Lower leg skin (tissue), 4 donors: ENCODE results near the gene PRKAR1B. TPM values are rescaled to one million over a fixed set of nuclear protein-coding genes. Genes with fewer than 3 reads are reported as not detected.

Experiments used
- DNase-seq, 2 donors: peaks; one replicate each; pipeline ENCODE4 v3.0.0-alpha.2; 2019; ENCODE audit warnings: low spot score in 2 of 2
- H3K4me3 ChIP-seq: fragments of 200-600 bp; sonication (generic); 2 replicates; pipeline ENCODE4 v1.5.1; 2017; ENCODE audit warnings: mild to moderate bottlenecking, low read depth; ENCODE audit not compliant: poor library complexity, severe bottlenecking
- POLR2A ChIP-seq, 2 donors: fragments of 450-650 bp; IDR thresholded peaks; one replicate each; pipeline ENCODE4 v1.6.1; 2016 to 2017; ENCODE audit warnings: antibody characterized with exemption in 2 of 2, mild to moderate bottlenecking in 1 of 2, moderate library complexity in 1 of 2
- WGBS, 2 donors: methylation state at CpG; one replicate each; pipeline ENCODE4 v1.1.5; 2018; 5-methylcytosine and 5-hydroxymethylcytosine counted together
- intact Hi-C: fragments of 100-400 bp; cut with DNase I; formaldehyde crosslinking; loops from one replicate; pipeline ENCODE4 v1.15.0; 2023; ENCODE audit warnings: low total_unique reads
- total RNA-seq, 4 donors: library from RNA; depleted of rRNA; stranded (reverse); fragments of >200 nt; gene quantifications; one replicate each; pipeline ENCODE4 v1.1.0, GENCODE V29; 2016
- TF ChIP-seq, protein P1 (sequence below), 3 donors: fragments of 450-650 bp; IDR thresholded peaks; one replicate each; pipeline ENCODE4 v1.5.1; 2016; ENCODE audit warnings: antibody characterized with exemption in 3 of 3, mild to moderate bottlenecking in 3 of 3, moderate library complexity in 2 of 3

PRKAR1B gene
- total RNA-seq, 4 donors from 2014 or later = 7.8 to 16.9 (median 15.0) TPM

DNA sequence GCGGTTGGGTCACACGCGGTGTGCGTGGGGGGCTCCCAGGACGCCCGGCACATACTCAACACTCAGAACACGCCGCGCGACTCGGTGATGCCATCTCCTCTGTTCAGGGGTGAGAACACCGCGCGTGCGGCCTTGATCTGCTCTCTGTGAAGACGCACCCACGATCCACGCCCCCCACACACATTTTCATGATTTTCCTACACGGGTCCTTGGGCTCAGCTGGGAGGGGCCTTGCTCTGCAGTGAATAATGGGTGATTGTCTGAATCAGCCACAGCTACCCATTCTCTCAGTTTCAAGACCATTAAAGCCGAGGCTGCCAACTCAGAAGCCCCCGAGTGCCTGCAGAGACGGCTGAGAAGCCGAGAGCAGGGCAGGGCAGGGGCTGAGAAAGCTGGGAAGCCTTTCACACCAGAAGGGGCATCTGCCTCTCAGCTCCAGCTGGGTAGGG is 153.1 kb downstream of the PRKAR1B start:
- no peak for TF ChIP-seq POLR2A (IDR thresholded peaks at IDR 0.05)
- TF ChIP-seq, protein P1, sequence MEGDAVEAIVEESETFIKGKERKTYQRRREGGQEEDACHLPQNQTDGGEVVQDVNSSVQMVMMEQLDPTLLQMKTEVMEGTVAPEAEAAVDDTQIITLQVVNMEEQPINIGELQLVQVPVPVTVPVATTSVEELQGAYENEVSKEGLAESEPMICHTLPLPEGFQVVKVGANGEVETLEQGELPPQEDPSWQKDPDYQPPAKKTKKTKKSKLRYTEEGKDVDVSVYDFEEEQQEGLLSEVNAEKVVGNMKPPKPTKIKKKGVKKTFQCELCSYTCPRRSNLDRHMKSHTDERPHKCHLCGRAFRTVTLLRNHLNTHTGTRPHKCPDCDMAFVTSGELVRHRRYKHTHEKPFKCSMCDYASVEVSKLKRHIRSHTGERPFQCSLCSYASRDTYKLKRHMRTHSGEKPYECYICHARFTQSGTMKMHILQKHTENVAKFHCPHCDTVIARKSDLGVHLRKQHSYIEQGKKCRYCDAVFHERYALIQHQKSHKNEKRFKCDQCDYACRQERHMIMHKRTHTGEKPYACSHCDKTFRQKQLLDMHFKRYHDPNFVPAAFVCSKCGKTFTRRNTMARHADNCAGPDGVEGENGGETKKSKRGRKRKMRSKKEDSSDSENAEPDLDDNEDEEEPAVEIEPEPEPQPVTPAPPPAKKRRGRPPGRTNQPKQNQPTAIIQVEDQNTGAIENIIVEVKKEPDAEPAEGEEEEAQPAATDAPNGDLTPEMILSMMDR (IDR thresholded peaks at IDR 0.05) = no peak
- no peak overlapping the region for H3K4me3 ChIP-seq
- no peak for DNase-seq
- 93 to 95% methylated on average over 18 to 23 of the region's 23 CpGs for WGBS, 2 donors
- intact Hi-C loops = no loop called here

DNA sequence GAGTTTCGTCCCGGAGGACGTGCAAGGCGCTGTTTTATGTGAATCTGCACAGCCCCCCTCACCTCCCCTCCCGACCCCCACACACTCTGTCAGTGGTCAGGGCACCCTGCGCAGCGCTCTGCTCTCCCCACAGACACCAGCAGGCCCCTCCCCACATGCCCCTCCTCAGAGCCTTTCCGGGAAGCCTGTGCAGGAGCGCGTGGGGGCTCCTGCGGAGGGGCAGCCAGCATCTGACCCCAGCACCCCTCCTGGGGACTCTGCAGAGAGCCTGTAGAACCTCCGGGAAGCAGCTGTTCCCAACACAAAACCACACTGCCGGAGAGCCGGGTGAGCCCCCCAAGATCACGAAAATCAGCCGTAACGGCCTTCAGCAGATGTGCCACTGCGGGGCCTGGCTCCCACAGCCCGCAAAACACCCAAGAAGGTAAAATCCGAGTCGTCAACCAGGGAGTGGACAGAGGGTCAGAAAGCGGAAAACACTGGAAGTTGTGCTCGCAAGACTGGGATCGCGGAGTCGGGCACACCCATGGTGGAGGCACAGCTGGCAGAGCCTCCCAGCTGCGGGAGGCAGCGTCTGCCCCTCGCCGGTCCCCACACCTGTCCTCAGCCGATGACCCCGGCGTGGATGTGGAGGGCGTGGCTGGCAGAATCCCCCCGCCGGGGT is 153.7 kb downstream of the PRKAR1B start:
- no peak for DNase-seq
- 91 to 93% methylated on average over 31 to 36 of the region's 36 CpGs for WGBS, 2 donors
- TF ChIP-seq, protein P1 (IDR thresholded peaks at IDR 0.05) = no peak
- TF ChIP-seq POLR2A (IDR thresholded peaks at IDR 0.05) = no peak
- no peak overlapping the region for H3K4me3 ChIP-seq
- intact Hi-C loops = no loop called here

DNA sequence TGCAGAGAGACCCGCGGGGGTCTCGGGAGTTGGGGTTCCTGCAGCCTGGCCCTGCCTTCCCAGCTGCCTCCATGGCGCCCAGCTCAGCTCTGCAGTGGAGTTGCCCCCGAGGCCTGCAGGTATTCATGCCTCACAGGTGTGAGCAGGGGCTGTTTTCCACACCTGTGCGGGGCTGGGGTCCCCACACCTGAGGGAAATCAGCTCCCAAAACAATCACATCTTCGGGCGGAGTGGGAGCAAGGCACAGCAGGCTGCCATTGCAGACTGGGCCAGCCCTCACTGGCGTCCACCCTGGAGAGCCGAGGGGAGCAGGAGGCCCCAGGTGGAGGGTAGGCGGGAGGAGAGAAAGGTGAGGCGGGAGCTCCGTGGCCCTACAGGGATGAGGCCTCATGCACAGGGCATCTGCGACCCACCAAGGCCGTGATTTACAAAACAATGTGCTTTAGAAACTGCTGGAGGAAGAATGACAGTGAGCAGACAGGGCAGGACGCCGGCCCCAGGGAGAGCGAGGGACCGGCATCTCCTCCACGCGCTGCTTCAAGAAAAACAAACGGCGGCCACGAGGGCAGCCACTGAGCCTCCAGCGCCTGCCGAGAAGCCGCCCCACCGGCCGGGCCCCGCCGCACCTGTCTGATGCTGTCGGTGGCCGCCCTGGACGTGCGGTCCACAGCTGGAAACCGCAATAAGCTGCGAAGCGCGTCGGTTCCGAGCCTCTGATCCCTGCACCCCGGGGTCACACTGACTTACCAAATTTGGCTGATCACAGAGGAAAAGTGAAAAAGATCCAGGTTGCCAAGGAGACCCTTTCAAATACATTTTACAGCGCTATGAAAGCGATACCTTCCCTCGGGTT is 154.4 kb downstream of the PRKAR1B start:
- 85 to 86% methylated on average over 40 to 42 of the region's 45 CpGs for whole genome bisulfite sequencing, 2 donors
- no peak for TF ChIP-seq POLR2A (IDR thresholded peaks at IDR 0.05)
- TF ChIP-seq, protein P1 (IDR thresholded peaks at IDR 0.05) = no peak
- no peak overlapping the region for H3K4me3 ChIP-seq
- intact Hi-C loops = no loop called here
- DNase-seq = no peak

DNA sequence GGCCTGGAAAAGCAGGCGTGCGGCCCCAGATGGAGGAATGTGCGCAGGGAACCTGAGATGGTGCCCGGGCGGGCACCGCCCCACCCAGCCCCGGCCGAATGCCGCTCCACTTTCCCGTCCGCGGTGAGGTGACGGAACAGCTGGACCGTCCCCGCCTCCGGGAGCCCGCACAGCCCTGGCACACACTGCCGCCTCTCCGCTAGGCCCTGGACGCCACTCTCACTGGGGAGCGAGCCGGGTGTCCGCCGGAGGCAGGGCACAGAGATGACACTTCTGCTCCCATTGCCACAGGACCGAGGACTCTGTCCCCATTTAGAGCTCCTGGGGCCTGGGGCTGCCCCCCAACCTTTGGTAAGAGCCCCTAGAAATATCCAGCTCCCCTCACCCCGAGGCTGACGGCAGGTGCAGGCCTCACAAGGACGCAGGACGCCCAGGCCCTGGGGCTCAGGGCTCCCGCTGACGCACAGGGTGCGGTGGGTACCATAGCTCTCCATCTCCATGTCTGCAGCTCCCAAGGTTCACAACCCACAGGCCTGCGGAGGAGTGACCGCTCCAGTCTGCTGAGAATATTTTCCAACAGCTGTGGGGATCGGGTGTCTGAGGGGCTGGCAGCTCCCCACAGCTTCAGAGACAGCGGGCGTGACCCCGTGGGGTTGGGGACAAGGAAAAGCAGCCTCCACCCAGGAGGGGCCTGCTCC is 155.2 kb downstream of the PRKAR1B start:
- no peak overlapping the region for H3K4me3 ChIP-seq
- intact Hi-C loops = no loop called here
- WGBS, 2 donors = 94 to 97% methylated on average over 32 to 38 of the region's 38 CpGs
- TF ChIP-seq, protein P1 (IDR thresholded peaks at IDR 0.05) = no peak
- TF ChIP-seq POLR2A (IDR thresholded peaks at IDR 0.05) = no peak
- DNase-seq = no peak

DNA sequence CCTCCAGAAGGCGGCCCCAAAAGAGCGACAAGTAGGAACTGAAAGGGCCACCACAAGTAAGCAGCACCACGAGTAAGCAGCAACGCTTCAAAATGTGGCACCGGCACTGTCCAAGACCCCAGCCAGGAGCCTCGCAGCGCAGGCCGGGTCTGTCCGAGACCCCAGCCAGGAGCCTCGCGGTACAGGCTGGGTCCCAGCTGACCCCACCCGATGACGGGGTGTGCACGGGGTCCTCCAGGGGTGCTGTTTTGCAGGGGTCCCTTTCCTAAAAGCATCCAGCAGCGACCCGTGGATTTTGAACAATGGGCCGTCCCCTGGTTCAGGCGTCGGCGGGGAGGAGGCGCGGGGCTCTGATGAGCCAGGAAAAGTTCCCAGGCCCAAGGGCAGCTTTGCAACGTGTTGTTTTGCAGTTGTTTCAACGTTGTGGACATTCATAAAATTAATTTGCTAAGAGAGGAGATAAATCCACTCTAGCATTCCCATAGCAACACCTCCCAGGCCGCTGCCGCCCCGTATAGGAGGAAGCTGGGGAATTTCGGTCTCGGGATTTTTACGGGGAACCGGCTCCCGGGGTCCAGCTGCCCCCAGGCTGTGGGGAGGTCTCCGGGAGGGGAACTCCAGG is 155.9 kb downstream of the PRKAR1B start:
- TF ChIP-seq, protein P1 (IDR thresholded peaks at IDR 0.05) = no peak
- TF ChIP-seq POLR2A (IDR thresholded peaks at IDR 0.05) = no peak
- no peak overlapping the region for H3K4me3 ChIP-seq
- no peak for DNase-seq
- 87 to 88% methylated on average over 31 to 33 of the region's 33 CpGs for WGBS, 2 donors
- intact Hi-C loops = no loop called here
